Panc1 (cell line): ENCODE data around the gene SP4. TPM values are rescaled to one million over a fixed set of nuclear protein-coding genes. Genes with fewer than 3 reads are reported as not detected.

Source experiments
- ATAC-seq: fragments of 200-7000 bp; cut with Tn5 transposase; 2 replicates; pipeline ENCODE4 v1.9.1; 2020; ENCODE audit warnings: mild to moderate bottlenecking, moderate library complexity
- BruUV-seq: library from RNA; stranded (reverse); fragments of 400-500 nt; replicated peaks from 2 replicates; lab custom pipeline; 2021; lab: Mats Ljungman, UMichigan
- CTCF ChIA-PET: fragments of 300-600 bp; sonication (Branson Sonifier 250); formaldehyde crosslinking; loops from one replicate; lab custom pipeline; 2022; ENCODE audit warnings: antibody characterized with exemption; lab: Charles Lee
- POLR2A ChIA-PET: fragments of 300-600 bp; sonication (Branson Sonifier 250); formaldehyde crosslinking; loops from one replicate; lab custom pipeline; 2022; ENCODE audit warnings: antibody characterized with exemption; lab: Charles Lee
- DNase-seq: peaks from one replicate; pipeline ENCODE4 v3.0.0-alpha.2; 2010; ENCODE audit warnings: low read depth, low spot score
- H3K27ac ChIP-seq: 2 replicates; pipeline ENCODE4 v1.5.1; 2011; ENCODE audit warnings: mild to moderate bottlenecking, low read length, inconsistent platforms
- H3K27me3 ChIP-seq: fragments of 200-500 bp; sonication (Bioruptor generic); 2 replicates; pipeline ENCODE4 v1.6.0; 2014; ENCODE audit warnings: low read length, inconsistent platforms; ENCODE audit not compliant: control insufficient read depth, insufficient read depth
- H3K36me3 ChIP-seq: fragments of 200-500 bp; sonication (Bioruptor generic); 2 replicates; pipeline ENCODE4 v1.5.1; 2014; ENCODE audit warnings: inconsistent platforms, mild to moderate bottlenecking, low read length, moderate library complexity; ENCODE audit not compliant: control insufficient read depth, insufficient read depth
- H3K4me1 ChIP-seq: 2 replicates; pipeline ENCODE4 v1.5.1; 2011; ENCODE audit warnings: inconsistent platforms, mild to moderate bottlenecking, low read length, moderate library complexity; ENCODE audit not compliant: control insufficient read depth, insufficient read depth
- H3K4me3 ChIP-seq, 2 experiments: 2 replicates each; pipeline ENCODE4 v1.5.1; 2011 to 2012; ENCODE audit warnings: low read depth in 2 of 2, low read length in 2 of 2, mild to moderate bottlenecking in 2 of 2, inconsistent platforms in 1 of 2, moderate library complexity in 1 of 2
- H3K9me3 ChIP-seq: fragments of 200-500 bp; sonication (Bioruptor generic); 2 replicates; pipeline ENCODE4 v1.5.1; 2014; ENCODE audit warnings: low read depth, mild to moderate bottlenecking, inconsistent platforms, low read length, moderate library complexity; ENCODE audit not compliant: control insufficient read depth, insufficient read depth
- CTCF ChIP-seq: fragments of 450-650 bp; IDR thresholded peaks from 2 replicates; pipeline ENCODE4 v1.5.1; 2017; ENCODE audit warnings: mild to moderate bottlenecking
- POLR2AphosphoS5 ChIP-seq: IDR thresholded peaks from 2 replicates; pipeline ENCODE4 v1.6.1; 2012; ENCODE audit warnings: mild to moderate bottlenecking, low read depth, low read length, moderate library complexity
- REST ChIP-seq, 2 experiments: IDR thresholded peaks; 2 replicates each; pipeline ENCODE4 v1.6.1; 2011 to 2012; ENCODE audit warnings: low read depth in 2 of 2, control low read depth in 1 of 2, low read length in 1 of 2, mild to moderate bottlenecking in 1 of 2, moderate library complexity in 1 of 2; ENCODE audit not compliant: insufficient read depth in 1 of 2
- SIN3A ChIP-seq: IDR thresholded peaks from 2 replicates; pipeline ENCODE4 v1.6.1; 2012; ENCODE audit warnings: low read depth, mild to moderate bottlenecking, low read length, moderate library complexity, borderline replicate concordance; ENCODE audit not compliant: insufficient read depth
- TCF7L2 ChIP-seq: IDR thresholded peaks from 2 replicates; pipeline ENCODE4 v1.6.1; 2011; ENCODE audit warnings: mild to moderate bottlenecking, low read depth, low read length, inconsistent platforms
- in situ Hi-C: cut with HindIII; loops from 2 replicates; pipeline ENCODE4 v1.10.0; 2016; ENCODE audit warnings: low sequenced_read_pairs, low pct_unique_long_range_greater_than_20kb
- intact Hi-C: fragments of 100-400 bp; cut with micrococcal nuclease; formaldehyde crosslinking; loops from one replicate; pipeline ENCODE4 v1.10.0; 2022; ENCODE audit not compliant: unreplicated experiment
- microRNA-seq: library from miRNA; unstranded; fragments of <30 nt; microRNA quantifications from one replicate; pipeline ENCODE4 v1.1.0, GENCODE V29; 2020; ENCODE audit not compliant: unreplicated experiment
- total RNA-seq: library from RNA; stranded (reverse); gene quantifications from one replicate; pipeline ENCODE4 v1.2.1, GENCODE V29; 2021; ENCODE audit not compliant: unreplicated experiment

Gene SP4
- total RNA-seq, 1 experiment from 2014 or later: 10.4 TPM

- DNase-seq: no peak
- TF ChIP-seq TCF7L2 (no peak), SIN3A (no peak), POLR2AphosphoS5 (no peak), CTCF (no peak), REST (IDR thresholded peaks at IDR 0.05; ENCODE audit: insufficient read depth in 1 of 2, low read depth in 2 of 2, low read length in 1 of 2) (no peak)
- Histone ChIP-seq H3K4me1 (no peaks in the 10 kb centered on the region), H3K9me3 (no peaks in the 10 kb centered on the region), H3K4me3 (no peak overlapping the region), H3K27ac (no peak overlapping the region), H3K27me3 (no peaks in the 10 kb centered on the region), H3K36me3 (no peaks in the 10 kb centered on the region)
- ATAC-seq: no peak
- ChIA-PET CTCF (no interaction called here), POLR2A (no interaction called here)
- BruUV-seq: no TSS peak
- in situ Hi-C loops: no loop called here
- intact Hi-C loops: no loop called here
Measured at GRCh38 chr7:21562385-21562784, 134.5 kb downstream of the SP4 start.

Small RNA genes within 50 kb of the gene (microRNA-seq; reads per million reads assigned to microRNA genes)
- gene MIR1183: not detected

Other genes starting within 250 kb of the SP4 start
- gene DNAH11, start 115.0 kb downstream of the SP4 start, total RNA-seq: 0.15 TPM